HepG2 (cell line): Measurements from ENCODE around the gene SECTM1. TPM values are rescaled to one million over a fixed set of nuclear protein-coding genes. Genes with fewer than 3 reads are reported as not detected.

Experiments used
- ATAC-seq: fragments of 200-7000 bp; cut with Tn5 transposase; 3 replicates; pipeline ENCODE4 v1.9.1; 2020; ENCODE audit warnings: mild to moderate bottlenecking, moderate library complexity
- BruUV-seq: library from RNA; stranded (reverse); fragments of 400-500 nt; replicated peaks from 2 replicates; lab custom pipeline; 2021; lab: Mats Ljungman, UMichigan
- CTCF ChIA-PET: fragments of 300-600 bp; formaldehyde crosslinking; extraction: SDS; loops from one replicate; lab custom pipeline; 2021; ENCODE audit warnings: low total read pairs, inconsistent platforms, low intra/inter-chr PET ratio; lab: Yijun Ruan, JAX
- POLR2A ChIA-PET: fragments of 350-600 bp; sonication (Branson Sonifier 250); formaldehyde crosslinking; loops from one replicate; lab custom pipeline; 2020; ENCODE audit warnings: antibody characterized with exemption, inconsistent platforms; lab: Yijun Ruan, JAX
- DNase-seq: peaks from one replicate; pipeline ENCODE4 v3.0.0-alpha.2; 2015; ENCODE audit warnings: low spot score
- FAIRE-seq: peaks from 3 replicates; lab custom pipeline; 2011; peaks lifted over from hg19 to GRCh38; lab: Jason Lieb, UNC
- H2AFZ ChIP-seq: one replicate; pipeline ENCODE4 v1.6.1; 2011; ENCODE audit warnings: low read length, inconsistent platforms
- H3K27ac ChIP-seq: fragments of 300-600 bp; 3 replicates; pipeline ENCODE4 v1.8.0; 2011; ENCODE audit warnings: mixed run types, mild to moderate bottlenecking, mixed read lengths, low read length, inconsistent platforms; ENCODE audit not compliant: insufficient read depth; ENCODE audit errors: extremely low read length
- H3K27me3 ChIP-seq, 2 experiments: fragments of 200-600 bp in 1 of 2; 2 replicates in 1 of 2; 3 replicates in 1 of 2; pipeline versions ENCODE4 v1.6.0 to v1.8.0; 2011; ENCODE audit warnings: low read length in 2 of 2, mild to moderate bottlenecking in 2 of 2, moderate library complexity in 2 of 2, inconsistent platforms in 1 of 2; ENCODE audit not compliant: insufficient read depth in 2 of 2, control insufficient read depth in 1 of 2
- H3K36me3 ChIP-seq, 2 experiments: fragments of 200-600 bp in 1 of 2; replicated peaks in 1 of 2; 2 replicates in 1 of 2; 3 replicates in 1 of 2; pipeline versions ENCODE4 v1.5.1 to v1.8.0; 2011; ENCODE audit warnings: low read length in 2 of 2, inconsistent platforms in 1 of 2; ENCODE audit not compliant: insufficient read depth in 2 of 2, control insufficient read depth in 1 of 2
- H3K4me1 ChIP-seq: 2 replicates; pipeline ENCODE4 v1.5.1; 2012; ENCODE audit warnings: low read length, inconsistent platforms; ENCODE audit not compliant: insufficient read depth
- H3K4me2 ChIP-seq: 2 replicates; pipeline ENCODE4 v1.6.0; 2011; ENCODE audit warnings: low read depth, low read length, inconsistent platforms
- H3K4me3 ChIP-seq, 3 experiments: fragments of 200-600 bp in 1 of 3; sonication (generic), shearing (Covaris generic) in 1 of 3; replicated peaks in 1 of 3; 2 replicates each; pipeline ENCODE4 v1.5.1; 2011 to 2016; ENCODE audit warnings: low read length in 3 of 3, inconsistent platforms in 2 of 3, low read depth in 2 of 3, mild to moderate bottlenecking in 2 of 3, control low read depth in 1 of 3, mixed read lengths in 1 of 3; ENCODE audit not compliant: insufficient read depth in 1 of 3
- H3K79me2 ChIP-seq: one replicate; pipeline ENCODE4 v1.6.1; 2011; ENCODE audit warnings: low read length, inconsistent platforms; ENCODE audit not compliant: insufficient read depth
- H3K9ac ChIP-seq: 2 replicates; pipeline ENCODE4 v1.6.0; 2011; ENCODE audit warnings: mild to moderate bottlenecking, low read depth, low read length, inconsistent platforms; ENCODE audit not compliant: insufficient read depth
- H3K9me3 ChIP-seq: 2 replicates; pipeline ENCODE4 v1.5.1; 2012; ENCODE audit warnings: mild to moderate bottlenecking, low read length
- H4K20me1 ChIP-seq: 2 replicates; pipeline ENCODE4 v1.6.0; 2011; ENCODE audit warnings: inconsistent platforms, mild to moderate bottlenecking, low read length, moderate library complexity; ENCODE audit not compliant: insufficient read depth
- KAT2B ChIP-seq: fragments of 150-350 bp; IDR thresholded peaks from 2 replicates; pipeline ENCODE4 v1.6.1; 2014; ENCODE audit warnings: low read depth, low read length, borderline replicate concordance
- MYC ChIP-seq: sonication (generic); formaldehyde crosslinking; IDR thresholded peaks from 2 replicates; pipeline ENCODE4 v1.9.0; 2021; ENCODE audit warnings: missing genetic modification reagents, borderline replicate concordance
- PRPF4 ChIP-seq: fragments of 200-400 bp; formaldehyde crosslinking; IDR thresholded peaks from 2 replicates; pipeline ENCODE4 v1.6.1; 2016; ENCODE audit warnings: low read length, low read depth; ENCODE audit not compliant: poor library complexity, severe bottlenecking
- RARG ChIP-seq: sonication (generic); formaldehyde crosslinking; IDR thresholded peaks from 2 replicates; pipeline ENCODE4 v1.4.0; 2020; ENCODE audit warnings: low read depth, mild to moderate bottlenecking, missing genetic modification reagents
- SPEN ChIP-seq: sonication (generic); formaldehyde crosslinking; IDR thresholded peaks from 2 replicates; pipeline ENCODE4 v1.5.1; 2020; ENCODE audit warnings: low read depth, mild to moderate bottlenecking, missing genetic modification reagents
- TBX3 ChIP-seq: fragments of 450-650 bp; IDR thresholded peaks from 2 replicates; pipeline ENCODE4 v1.6.1; 2017; ENCODE audit warnings: antibody characterized with exemption, mild to moderate bottlenecking, inconsistent platforms, borderline replicate concordance
- ZBTB38 ChIP-seq: sonication (generic); formaldehyde crosslinking; IDR thresholded peaks from 2 replicates; pipeline ENCODE4 v1.5.1; 2020; ENCODE audit warnings: mild to moderate bottlenecking, missing genetic modification reagents
- ZNF136 ChIP-seq: sonication (generic); formaldehyde crosslinking; IDR thresholded peaks from 2 replicates; pipeline ENCODE4 v1.8.1; 2022; ENCODE audit warnings: low read depth, mild to moderate bottlenecking, moderate library complexity, missing genetic modification reagents
- ZNF30 ChIP-seq: sonication (generic); formaldehyde crosslinking; IDR thresholded peaks from 2 replicates; pipeline ENCODE4 v1.5.0; 2020; ENCODE audit warnings: mild to moderate bottlenecking, missing genetic modification reagents
- ZNF343 ChIP-seq: sonication (generic); formaldehyde crosslinking; IDR thresholded peaks from 2 replicates; pipeline ENCODE4 v1.4.0; 2020; ENCODE audit warnings: mild to moderate bottlenecking, missing genetic modification reagents
- ZNF460 ChIP-seq: sonication (generic); formaldehyde crosslinking; IDR thresholded peaks from 2 replicates; pipeline ENCODE4 v1.5.1; 2020; ENCODE audit warnings: missing genetic modification reagents, mild to moderate bottlenecking, borderline replicate concordance
- ZNF530 ChIP-seq: sonication (generic); formaldehyde crosslinking; IDR thresholded peaks from 2 replicates; pipeline ENCODE4 v1.5.0; 2020; ENCODE audit warnings: low read depth, mild to moderate bottlenecking, missing genetic modification reagents
- ZNF619 ChIP-seq: sonication (generic); formaldehyde crosslinking; IDR thresholded peaks from 2 replicates; pipeline ENCODE4 v1.4.0; 2020; ENCODE audit warnings: mild to moderate bottlenecking, missing genetic modification reagents
- ZNF746 ChIP-seq: sonication (generic); formaldehyde crosslinking; IDR thresholded peaks from 2 replicates; pipeline ENCODE4 v1.8.0; 2022; ENCODE audit warnings: mild to moderate bottlenecking, missing genetic modification reagents
- WGBS: methylation state at CpG from one replicate; pipeline ENCODE4 v1.1.6; 2017; ENCODE audit warnings: low lambda C conversion rate; 5-methylcytosine and 5-hydroxymethylcytosine counted together
- in situ Hi-C: cut with HindIII; loops from 2 replicates; pipeline ENCODE4 v1.10.0; 2017; ENCODE audit warnings: low pct_unique_long_range_greater_than_20kb; ENCODE audit not compliant: extremely low pct_ligation_motif_present
- intact Hi-C: fragments of 100-400 bp; cut with micrococcal nuclease; formaldehyde crosslinking; loops from one replicate; pipeline ENCODE4 v1.10.0; 2022; ENCODE audit not compliant: unreplicated experiment
- polyA plus RNA-seq, 8 experiments: library from polyadenylated mRNA; depleted of rRNA in 3 of 8; stranded (reverse) in 7 of 8; unstranded in 1 of 8; fragments of >200 nt; fragmentation: Illumina TruSeq in 4 of 8; extraction: Trizol in 4 of 8; gene quantifications; 2 replicates each; pipeline versions ENCODE4 v1.2.1 to v1.2.3, GENCODE V29; 2011 to 2016; ENCODE audit warnings: low read depth in 4 of 8, missing spikeins in 1 of 8, mixed read lengths in 1 of 8; ENCODE audit not compliant: insufficient read depth in 1 of 8
- total RNA-seq, 5 experiments: library from RNA; depleted of rRNA; stranded (reverse); fragments of >200 nt; fragmentation: Illumina TruSeq; extraction: Trizol; gene quantifications; 2 replicates each; pipeline ENCODE4 v1.2.3, GENCODE V29; 2016; ENCODE audit warnings: low read depth in 1 of 5
- TF ChIP-seq, protein P1 (sequence below): IDR thresholded peaks from 2 replicates; pipeline ENCODE4 v1.6.1; 2016; ENCODE audit warnings: missing compliant biosample characterization, missing genetic modification reagents, borderline replicate concordance
- TF ChIP-seq, protein P2 (sequence below), 2 experiments: IDR thresholded peaks; 2 replicates each; pipeline ENCODE4 v1.6.1; 2011 to 2012; ENCODE audit warnings: low read length in 2 of 2, borderline replicate concordance in 1 of 2, low read depth in 1 of 2, mild to moderate bottlenecking in 1 of 2, moderate library complexity in 1 of 2
- TF ChIP-seq, protein P3 (sequence below), 2 experiments: sonication (generic) in 1 of 2; formaldehyde crosslinking in 1 of 2; IDR thresholded peaks; 2 replicates each; pipeline versions ENCODE4 v1.4.0 to v1.6.1; 2018 to 2020; ENCODE audit warnings: missing genetic modification reagents in 2 of 2, borderline replicate concordance in 1 of 2, low read depth in 1 of 2, mild to moderate bottlenecking in 1 of 2, missing biosample characterization in 1 of 2

Gene SECTM1
- total and polyA plus RNA-seq, 2 of the 13 experiments (the other 11 are each of a cell fraction or from before 2014, with no cell fraction given): 3.5 to 5.3 TPM

DNA sequence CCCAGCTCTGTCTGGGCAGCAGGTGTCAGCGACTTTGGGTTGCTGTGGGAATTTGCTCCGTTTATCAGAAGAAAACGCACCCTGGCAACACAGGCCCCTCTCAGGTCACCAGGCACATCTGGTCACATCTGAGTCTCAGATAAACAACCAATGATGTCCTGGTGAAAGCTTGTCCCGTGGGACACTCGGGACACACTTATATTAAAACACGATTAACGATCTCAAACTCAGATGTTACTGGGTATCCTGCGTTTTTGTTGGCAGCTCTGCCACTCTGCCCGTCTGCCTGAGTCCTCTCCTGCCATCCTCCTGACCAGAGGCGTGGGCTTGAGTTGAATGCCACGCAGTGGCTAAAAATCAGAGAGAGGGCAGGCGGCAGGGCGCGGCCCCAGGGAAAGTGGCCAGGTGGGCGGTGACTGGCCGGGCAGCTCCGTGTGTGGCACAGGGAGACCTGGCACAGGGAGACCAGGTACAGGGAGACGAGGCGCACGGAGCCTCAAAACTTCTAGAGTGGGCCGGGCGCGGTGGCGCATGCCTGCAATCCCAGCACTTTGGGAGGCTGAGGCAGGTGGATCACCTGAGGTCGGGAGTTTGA is 2.1 kb downstream of the SECTM1 start:
- Histone ChIP-seq H3K27ac (no peak overlapping the region), H3K36me3 (no peaks in the 10 kb centered on the region), H3K4me2 (no peak overlapping the region), H3K9ac (no peak overlapping the region), H2AFZ (no peak overlapping the region), H4K20me1 (no peaks in the 10 kb centered on the region), H3K4me3 (no peak overlapping the region), H3K27me3 (no peaks in the 10 kb centered on the region), H3K9me3 (no peaks in the 10 kb centered on the region), H3K79me2 (peaks cover 4% of the 10 kb centered on the region), H3K4me1 (peaks cover 90% of the 10 kb centered on the region)
- POLR2A ChIA-PET: interaction anchor here (0.9 to 20.8 kb wide), 6 partner anchors 10 to 89 kb away, joined by 3 to 270 read pairs (median 17); no protein-coding TSS in a partner anchor
- no peak for FAIRE-seq
- WGBS: 94% methylated on average over 24 of the region's 25 CpGs
- intact Hi-C loops (loop anchor here (10.0 kb wide), 1 partner anchor 183 kb away; the partner anchor contains the start of gene FOXK2), in situ Hi-C loops (no loop called here)
- DNase-seq: no peak
- CTCF ChIA-PET: no interaction called here
- no TSS peak for BruUV-seq
- ATAC-seq: no peak
- peak; percentile 72 for TF ChIP-seq PRPF4
- TF ChIP-seq ZNF30 (CRISPR knock-in tag): no peak
- TF ChIP-seq ZNF619 (CRISPR knock-in tag): no peak
- TF ChIP-seq, protein P1, sequence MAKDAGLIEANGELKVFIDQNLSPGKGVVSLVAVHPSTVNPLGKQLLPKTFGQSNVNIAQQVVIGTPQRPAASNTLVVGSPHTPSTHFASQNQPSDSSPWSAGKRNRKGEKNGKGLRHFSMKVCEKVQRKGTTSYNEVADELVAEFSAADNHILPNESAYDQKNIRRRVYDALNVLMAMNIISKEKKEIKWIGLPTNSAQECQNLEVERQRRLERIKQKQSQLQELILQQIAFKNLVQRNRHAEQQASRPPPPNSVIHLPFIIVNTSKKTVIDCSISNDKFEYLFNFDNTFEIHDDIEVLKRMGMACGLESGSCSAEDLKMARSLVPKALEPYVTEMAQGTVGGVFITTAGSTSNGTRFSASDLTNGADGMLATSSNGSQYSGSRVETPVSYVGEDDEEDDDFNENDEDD (CRISPR knock-in tag): no peak
- TF ChIP-seq ZNF746 (CRISPR knock-in tag): no peak
- TF ChIP-seq SPEN (CRISPR knock-in tag): 0 out of 2 replicates have a peak, but pooled peaks have one; percentile 3
- TF ChIP-seq, protein P2, sequence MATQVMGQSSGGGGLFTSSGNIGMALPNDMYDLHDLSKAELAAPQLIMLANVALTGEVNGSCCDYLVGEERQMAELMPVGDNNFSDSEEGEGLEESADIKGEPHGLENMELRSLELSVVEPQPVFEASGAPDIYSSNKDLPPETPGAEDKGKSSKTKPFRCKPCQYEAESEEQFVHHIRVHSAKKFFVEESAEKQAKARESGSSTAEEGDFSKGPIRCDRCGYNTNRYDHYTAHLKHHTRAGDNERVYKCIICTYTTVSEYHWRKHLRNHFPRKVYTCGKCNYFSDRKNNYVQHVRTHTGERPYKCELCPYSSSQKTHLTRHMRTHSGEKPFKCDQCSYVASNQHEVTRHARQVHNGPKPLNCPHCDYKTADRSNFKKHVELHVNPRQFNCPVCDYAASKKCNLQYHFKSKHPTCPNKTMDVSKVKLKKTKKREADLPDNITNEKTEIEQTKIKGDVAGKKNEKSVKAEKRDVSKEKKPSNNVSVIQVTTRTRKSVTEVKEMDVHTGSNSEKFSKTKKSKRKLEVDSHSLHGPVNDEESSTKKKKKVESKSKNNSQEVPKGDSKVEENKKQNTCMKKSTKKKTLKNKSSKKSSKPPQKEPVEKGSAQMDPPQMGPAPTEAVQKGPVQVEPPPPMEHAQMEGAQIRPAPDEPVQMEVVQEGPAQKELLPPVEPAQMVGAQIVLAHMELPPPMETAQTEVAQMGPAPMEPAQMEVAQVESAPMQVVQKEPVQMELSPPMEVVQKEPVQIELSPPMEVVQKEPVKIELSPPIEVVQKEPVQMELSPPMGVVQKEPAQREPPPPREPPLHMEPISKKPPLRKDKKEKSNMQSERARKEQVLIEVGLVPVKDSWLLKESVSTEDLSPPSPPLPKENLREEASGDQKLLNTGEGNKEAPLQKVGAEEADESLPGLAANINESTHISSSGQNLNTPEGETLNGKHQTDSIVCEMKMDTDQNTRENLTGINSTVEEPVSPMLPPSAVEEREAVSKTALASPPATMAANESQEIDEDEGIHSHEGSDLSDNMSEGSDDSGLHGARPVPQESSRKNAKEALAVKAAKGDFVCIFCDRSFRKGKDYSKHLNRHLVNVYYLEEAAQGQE (IDR thresholded peaks at IDR 0.05; ENCODE audit: borderline replicate concordance in 1 of 2, low read depth in 1 of 2, low read length in 2 of 2): no peak
- peak; percentile 19; the same call in 1 of the 2 replicates for TF ChIP-seq ZBTB38
- TF ChIP-seq ZNF136: no peak
- TF ChIP-seq RARG: no peak
- 0 out of 2 replicates have a peak, but pooled peaks have one; percentile 14 for TF ChIP-seq MYC
- TF ChIP-seq TBX3: no peak
- no peak for TF ChIP-seq KAT2B
- TF ChIP-seq, protein P3, sequence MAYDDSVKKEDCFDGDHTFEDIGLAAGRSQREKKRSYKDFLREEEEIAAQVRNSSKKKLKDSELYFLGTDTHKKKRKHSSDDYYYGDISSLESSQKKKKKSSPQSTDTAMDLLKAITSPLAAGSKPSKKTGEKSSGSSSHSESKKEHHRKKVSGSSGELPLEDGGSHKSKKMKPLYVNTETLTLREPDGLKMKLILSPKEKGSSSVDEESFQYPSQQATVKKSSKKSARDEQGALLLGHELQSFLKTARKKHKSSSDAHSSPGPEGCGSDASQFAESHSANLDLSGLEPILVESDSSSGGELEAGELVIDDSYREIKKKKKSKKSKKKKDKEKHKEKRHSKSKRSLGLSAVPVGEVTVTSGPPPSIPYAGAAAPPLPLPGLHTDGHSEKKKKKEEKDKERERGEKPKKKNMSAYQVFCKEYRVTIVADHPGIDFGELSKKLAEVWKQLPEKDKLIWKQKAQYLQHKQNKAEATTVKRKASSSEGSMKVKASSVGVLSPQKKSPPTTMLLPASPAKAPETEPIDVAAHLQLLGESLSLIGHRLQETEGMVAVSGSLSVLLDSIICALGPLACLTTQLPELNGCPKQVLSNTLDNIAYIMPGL (CRISPR knock-in tag; IDR thresholded peaks at IDR 0.05; ENCODE audit: borderline replicate concordance in 1 of 2, low read depth in 1 of 2): no peak
- no peak for TF ChIP-seq ZNF530 (CRISPR knock-in tag)
- peak; percentile 34; the same call in 1 of the 2 replicates for TF ChIP-seq ZNF460 (CRISPR knock-in tag)
- TF ChIP-seq ZNF343 (CRISPR knock-in tag): no peak
